Measurements from ENCODE around the gene SPDYE5. TPM values are rescaled to one million over a fixed set of nuclear protein-coding genes. Genes with fewer than 3 reads are reported as not detected.
"Not testable (repeated sequence)": the region's sequence is repeated elsewhere in the genome, so short reads cannot be mapped to it uniquely, and the experiment has no call there.

SPDYE5 gene
- total and polyA plus RNA-seq, 2 of the 4 experiments (the other 2 are of a cell fraction), result not detected

- 0% methylated on average over 3 of the region's 37 CpGs; no CpG with 5 or more reads in 1 of the 2 experiments for WGBS, 2 experiments (ENCODE audit: extremely low coverage in 2 of 2, insufficient read length in 1 of 2)
- CTCF ChIA-PET, result not testable (repeated sequence)
These were observed 35.2 kb downstream of the SPDYE5 start for GRCh38 chr7:75527224-75527722.

More at GRCh38 chr7:75527224-75527722, 35.2 kb downstream of the SPDYE5 start:
- H2AK9ac ChIP-seq (replicated peaks; ENCODE audit: low read depth, low read length, poor library complexity); intact Hi-C loops (cut with micrococcal nuclease); H4K5ac ChIP-seq (ENCODE audit: low read depth, low read length); H3K9me3 ChIP-seq (ENCODE audit: control insufficient read depth, insufficient read depth, low read length); POLR2A ChIA-PET (ENCODE audit: unreplicated experiment); H3K4me1 ChIP-seq (ENCODE audit: control insufficient read depth, insufficient read depth, low read length); H2BK15ac ChIP-seq (ENCODE audit: low read depth, low read length); H2BK120ac ChIP-seq (ENCODE audit: low read depth, low read length); H4K91ac ChIP-seq (ENCODE audit: insufficient read depth, low read depth, low read length); DNase-seq; dilution Hi-C loops (cut with HindIII; ENCODE audit: low sequenced_read_pairs, unreplicated experiment); H2BK20ac ChIP-seq (ENCODE audit: low read depth, low read length); H3K27me3 ChIP-seq (ENCODE audit: control insufficient read depth, insufficient read depth, low read length); H3K9me1 ChIP-seq (ENCODE audit: insufficient read depth, low read length); ATAC-seq (ENCODE audit: low read depth); H3K18ac ChIP-seq (ENCODE audit: low read depth, low read length); BruUV-seq (replicated peaks): not testable (repeated sequence)
- Histone ChIP-seq H3K4me3 (ENCODE audit: insufficient read depth, low read depth, low read length) (peak overlapping the region; percentile 81), H3K4ac (ENCODE audit: low read depth, low read length) (peak overlapping the region; percentile 3; the same call in 1 of the 2 replicates), H3K36me3 (ENCODE audit: control insufficient read depth, insufficient read depth, low read length) (peaks cover 16% of the 10 kb centered on the region), H3K79me1 (ENCODE audit: low read depth in 1 of 2, low read length in 2 of 2) (peaks cover 0 to 29% of the 10 kb centered on the region in 2 experiments), H3K23ac (ENCODE audit: low read depth, low read length) (peak overlapping the region; percentile 17; the same call in 1 of the 2 replicates), H4K8ac (ENCODE audit: low read depth in 2 of 2, low read length in 2 of 2) (peak overlapping the region in 1 of 2 experiments; percentile 9; a peak in 2 of 4 replicates), H2AFZ (replicated peaks; ENCODE audit: low read length, poor library complexity) (peak overlapping the region; percentile 97), H3K56ac (ENCODE audit: extremely low read depth, insufficient read depth, low read length) (peak overlapping the region; percentile 43; the same call in 1 of the 2 replicates), H4K20me1 (ENCODE audit: insufficient read depth, low read length) (peaks cover 17% of the 10 kb centered on the region), H3K4me2 (ENCODE audit: low read depth, low read length) (peak overlapping the region; percentile 81), H2AK5ac (ENCODE audit: low read depth, low read length) (peak overlapping the region; percentile 93), H3K14ac (replicated peaks; ENCODE audit: low read depth, low read length) (peak overlapping the region; percentile 77), H3K27ac (ENCODE audit: insufficient read depth, low read length) (peak overlapping the region; percentile 82), H3K9ac (ENCODE audit: low read depth, low read length) (peak overlapping the region; percentile 76), H2BK5ac (ENCODE audit: low read depth, low read length, poor library complexity, severe bottlenecking) (peak overlapping the region; percentile 77)
- in situ Hi-C loops (cut with MboI; ENCODE audit: low sequenced_read_pairs), result loop anchor here (25.0 kb wide), 1 partner anchor 510 kb away; the partner anchor contains the start of genes MDH2 and STYXL1
